HG03442 (cell line): ENCODE measurements around the gene DCUN1D3.
"Not testable (repeated sequence)": the region's sequence is repeated elsewhere in the genome, so short reads cannot be mapped to it uniquely, and the experiment has no call there.

Experiments used
- ATAC-seq: cut with Tn5 transposase; IDR thresholded peaks from one replicate; pipeline ENCODE4 v1.9.1; 2021; ENCODE audit warnings: mild to moderate bottlenecking, moderate library complexity; ENCODE audit not compliant: unreplicated experiment

The DCUN1D3 gene

GRCh38 chr16:20900299-20901067, at the start of gene DCUN1D3, which contains the start of gene LYRM1:
DCUN1D3 (minus strand) TSS chr16:20900358; CDS start chr16:20862538, 37,820 bp downstream.
LYRM1 (plus strand) TSS chr16:20900771; CDS start chr16:20915556, 14,785 bp downstream.
- peak; percentile 71 for ATAC-seq

GRCh38 chr16:20949660-20950059, 49.5 kb upstream of the DCUN1D3 start:
- no peak for ATAC-seq

- no peak for ATAC-seq
Measured at GRCh38 chr16:20948444-20948843, 48.3 kb upstream of the DCUN1D3 start.

GRCh38 chr16:20946015-20946629, 46.0 kb upstream of the DCUN1D3 start:
- no peak for ATAC-seq

- ATAC-seq, result not testable (repeated sequence)
Measured at GRCh38 chr16:20945575-20945875, 45.4 kb upstream of the DCUN1D3 start.

- ATAC-seq, result no peak
Measured at GRCh38 chr16:20944861-20945574, 44.9 kb upstream of the DCUN1D3 start.

- no peak for ATAC-seq
Measured at GRCh38 chr16:20942256-20942655, 42.1 kb upstream of the DCUN1D3 start.

- ATAC-seq, result no peak
Measured at GRCh38 chr16:20941636-20941926, 41.4 kb upstream of the DCUN1D3 start.

- no peak for ATAC-seq
Measured at GRCh38 chr16:20940871-20941635, 40.9 kb upstream of the DCUN1D3 start.

- no peak for ATAC-seq
Measured at GRCh38 chr16:20939611-20940010, 39.5 kb upstream of the DCUN1D3 start.

- no peak for ATAC-seq
Measured at GRCh38 chr16:20938426-20938825, 38.3 kb upstream of the DCUN1D3 start.

GRCh38 chr16:20937736-20938135, 37.6 kb upstream of the DCUN1D3 start:
- no peak for ATAC-seq

- ATAC-seq, result no peak
Measured at GRCh38 chr16:20933589-20933988, 33.4 kb upstream of the DCUN1D3 start.

- no peak for ATAC-seq
Measured at GRCh38 chr16:20931066-20931600, 31.0 kb upstream of the DCUN1D3 start.

- no peak for ATAC-seq
Measured at GRCh38 chr16:20930365-20930690, 30.2 kb upstream of the DCUN1D3 start.

GRCh38 chr16:20929676-20930364, 29.7 kb upstream of the DCUN1D3 start:
- not testable (repeated sequence) for ATAC-seq

GRCh38 chr16:20928774-20929411, 28.7 kb upstream of the DCUN1D3 start:
- no peak for ATAC-seq

GRCh38 chr16:20925751-20926150, 25.6 kb upstream of the DCUN1D3 start:
- ATAC-seq, result no peak

- ATAC-seq, result no peak
Measured at GRCh38 chr16:20923876-20924275, 23.7 kb upstream of the DCUN1D3 start.

GRCh38 chr16:20920799-20921198, 20.6 kb upstream of the DCUN1D3 start:
- no peak for ATAC-seq
